Right lobe of liver (tissue), 4 donors: Measurements from ENCODE around the gene SPDYE2.
"Not testable (repeated sequence)": the region's sequence is repeated elsewhere in the genome, so short reads cannot be mapped to it uniquely, and the experiment has no call there.

ENCODE experiments used
- POLR2A ChIP-seq: fragments of 450-650 bp; IDR thresholded peaks from one replicate; pipeline ENCODE4 v1.6.1; 2017; ENCODE audit warnings: antibody characterized with exemption, mild to moderate bottlenecking
- TF ChIP-seq, protein P1 (sequence below), 4 donors: fragments of 200-600 bp in 3 of 4; fragments of 450-650 bp in 1 of 4; IDR thresholded peaks; one replicate each; pipeline versions ENCODE4 v1.5.1 to v1.8.0; 2016 to 2022; ENCODE audit warnings: antibody characterized with exemption in 4 of 4, mild to moderate bottlenecking in 2 of 4
- donor health status: DM: no; HTN: no; CAD: no.
- donor health status: DM: no; HTN: no; CAD: no.
- donor health status: DM: no; HTN: yes; CAD: no.

DNA sequence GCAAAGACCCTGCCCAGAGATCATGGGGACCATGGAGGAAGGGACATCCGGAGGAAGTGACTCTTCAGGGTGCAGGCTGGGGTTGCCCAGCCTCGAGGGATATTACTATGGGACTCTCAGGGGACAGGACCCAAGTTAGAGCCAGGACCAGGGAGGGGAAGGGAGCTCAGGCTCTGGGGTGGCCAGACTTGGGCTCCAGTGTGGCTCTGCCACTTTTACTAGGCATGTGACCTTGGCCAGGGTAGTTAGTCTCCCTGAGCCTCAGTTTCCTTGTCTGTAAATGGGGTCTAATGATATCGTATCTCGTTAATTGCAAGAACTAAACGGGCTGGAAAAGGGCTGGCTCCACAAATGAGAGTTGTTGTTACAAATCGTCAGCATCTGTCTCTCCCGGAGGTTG is 59.4 kb downstream of the SPDYE2 start:
- TF ChIP-seq, protein P1, sequence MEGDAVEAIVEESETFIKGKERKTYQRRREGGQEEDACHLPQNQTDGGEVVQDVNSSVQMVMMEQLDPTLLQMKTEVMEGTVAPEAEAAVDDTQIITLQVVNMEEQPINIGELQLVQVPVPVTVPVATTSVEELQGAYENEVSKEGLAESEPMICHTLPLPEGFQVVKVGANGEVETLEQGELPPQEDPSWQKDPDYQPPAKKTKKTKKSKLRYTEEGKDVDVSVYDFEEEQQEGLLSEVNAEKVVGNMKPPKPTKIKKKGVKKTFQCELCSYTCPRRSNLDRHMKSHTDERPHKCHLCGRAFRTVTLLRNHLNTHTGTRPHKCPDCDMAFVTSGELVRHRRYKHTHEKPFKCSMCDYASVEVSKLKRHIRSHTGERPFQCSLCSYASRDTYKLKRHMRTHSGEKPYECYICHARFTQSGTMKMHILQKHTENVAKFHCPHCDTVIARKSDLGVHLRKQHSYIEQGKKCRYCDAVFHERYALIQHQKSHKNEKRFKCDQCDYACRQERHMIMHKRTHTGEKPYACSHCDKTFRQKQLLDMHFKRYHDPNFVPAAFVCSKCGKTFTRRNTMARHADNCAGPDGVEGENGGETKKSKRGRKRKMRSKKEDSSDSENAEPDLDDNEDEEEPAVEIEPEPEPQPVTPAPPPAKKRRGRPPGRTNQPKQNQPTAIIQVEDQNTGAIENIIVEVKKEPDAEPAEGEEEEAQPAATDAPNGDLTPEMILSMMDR (IDR thresholded peaks at IDR 0.05), result not testable (repeated sequence)
- not testable (repeated sequence) for TF ChIP-seq POLR2A
